ENCODE results near the gene NLRC5. TPM values are rescaled to one million over a fixed set of nuclear protein-coding genes. Genes with fewer than 3 reads are reported as not detected.

The NLRC5 gene
- total RNA-seq, 3 donors from 2014 or later (not counting 1 experiment from before 2014, with no cell fraction given): 320 to 563 (median 535) TPM

DNA sequence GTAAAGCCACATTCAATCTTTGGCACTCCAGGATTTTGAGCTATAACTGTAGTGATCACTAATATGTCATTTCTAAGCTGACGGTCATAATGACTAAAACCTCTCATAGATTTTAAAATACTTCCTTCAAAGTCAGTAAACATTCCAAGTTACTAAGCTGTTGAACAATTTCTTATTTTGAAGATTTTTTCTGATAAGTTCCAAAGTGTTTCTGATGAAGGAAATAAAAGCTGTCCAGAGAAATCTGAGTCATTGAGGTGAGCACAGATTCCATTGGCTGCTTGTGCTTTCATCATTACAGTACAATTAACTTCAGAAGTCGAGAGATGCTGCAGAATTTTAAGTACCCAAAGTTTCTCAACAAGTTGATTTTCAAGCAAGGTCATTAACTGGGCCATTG lies 23.9 kb downstream of the NLRC5 start:
- intact Hi-C loops (cut with micrococcal nuclease): no loop called here
- peaks cover 59% of the 10 kb centered on the region for H3K4me1 ChIP-seq (ENCODE audit: control insufficient read depth, insufficient read depth, low read length)
- peaks cover 9% of the 10 kb centered on the region for H3K36me3 Mint-ChIP-seq

DNA sequence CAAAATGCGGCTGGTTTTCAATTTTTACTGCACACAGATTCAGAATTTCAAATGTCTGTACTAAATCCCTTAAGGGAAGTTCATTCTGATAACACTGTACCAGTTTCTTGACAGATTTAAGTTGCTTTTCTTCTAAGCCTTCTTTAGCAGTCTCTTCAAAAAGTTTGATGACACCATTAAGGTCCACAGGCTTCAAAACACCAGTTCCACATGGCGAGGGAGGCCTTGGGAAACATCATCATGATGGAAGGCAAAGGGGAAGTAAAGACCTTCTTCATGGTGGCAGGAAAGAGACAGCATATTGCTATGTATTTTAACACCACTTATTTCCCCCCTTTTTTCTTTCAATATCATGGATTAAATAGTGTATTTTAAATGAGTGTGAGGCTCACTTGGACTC lies 24.5 kb downstream of the NLRC5 start:
- H3K4me1 Mint-ChIP-seq: peaks cover 58 to 61% of the 10 kb centered on the region in 2 donors
- H3K9me3 Mint-ChIP-seq: no peaks in the 10 kb centered on the region
- peak overlapping the region; percentile 92 to 100 for H3K27ac Mint-ChIP-seq
- no peaks in the 10 kb centered on the region for H3K27me3 Mint-ChIP-seq (ENCODE audit: low read depth in 2 of 2)
- Histone ChIP-seq H3K27ac (ENCODE audit: low read length) (peak overlapping the region; percentile 96), H3K4me3 (ENCODE audit: low read length) (no peak overlapping the region), H3K36me3 (ENCODE audit: control insufficient read depth, insufficient read depth, low read length) (peaks cover 37% of the 10 kb centered on the region), H3K4me1 (ENCODE audit: control insufficient read depth, insufficient read depth, low read length) (peaks cover 57% of the 10 kb centered on the region), H3K9me3 (ENCODE audit: control insufficient read depth, insufficient read depth, low read length) (no peaks in the 10 kb centered on the region), H3K27me3 (ENCODE audit: control insufficient read depth, insufficient read depth, low read length) (no peaks in the 10 kb centered on the region)
- H3K4me3 Mint-ChIP-seq: peak overlapping the region; percentile 85
- DNase-seq (peak in 1 of 2 donors; percentile 44), ATAC-seq (no peak)
- intact Hi-C loops (cut with micrococcal nuclease): loop anchor here (1.0 to 2.0 kb wide), 4 partner anchors 13 to 57 kb away; partner anchors contain the start of gene NLRC5
- H3K36me3 Mint-ChIP-seq: peaks cover 9% of the 10 kb centered on the region
- 65% methylated on average over 2 of the region's 2 CpGs for WGBS (ENCODE audit: insufficient coverage)
- TF ChIP-seq, protein P1, sequence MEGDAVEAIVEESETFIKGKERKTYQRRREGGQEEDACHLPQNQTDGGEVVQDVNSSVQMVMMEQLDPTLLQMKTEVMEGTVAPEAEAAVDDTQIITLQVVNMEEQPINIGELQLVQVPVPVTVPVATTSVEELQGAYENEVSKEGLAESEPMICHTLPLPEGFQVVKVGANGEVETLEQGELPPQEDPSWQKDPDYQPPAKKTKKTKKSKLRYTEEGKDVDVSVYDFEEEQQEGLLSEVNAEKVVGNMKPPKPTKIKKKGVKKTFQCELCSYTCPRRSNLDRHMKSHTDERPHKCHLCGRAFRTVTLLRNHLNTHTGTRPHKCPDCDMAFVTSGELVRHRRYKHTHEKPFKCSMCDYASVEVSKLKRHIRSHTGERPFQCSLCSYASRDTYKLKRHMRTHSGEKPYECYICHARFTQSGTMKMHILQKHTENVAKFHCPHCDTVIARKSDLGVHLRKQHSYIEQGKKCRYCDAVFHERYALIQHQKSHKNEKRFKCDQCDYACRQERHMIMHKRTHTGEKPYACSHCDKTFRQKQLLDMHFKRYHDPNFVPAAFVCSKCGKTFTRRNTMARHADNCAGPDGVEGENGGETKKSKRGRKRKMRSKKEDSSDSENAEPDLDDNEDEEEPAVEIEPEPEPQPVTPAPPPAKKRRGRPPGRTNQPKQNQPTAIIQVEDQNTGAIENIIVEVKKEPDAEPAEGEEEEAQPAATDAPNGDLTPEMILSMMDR (IDR thresholded peaks at IDR 0.05): no peak

More for the DNA sequence above, 23.9 kb downstream of the NLRC5 start:
- H3K27me3 Mint-ChIP-seq (ENCODE audit: low read depth in 2 of 2): no peaks in the 10 kb centered on the region
- ATAC-seq (no peak), DNase-seq (peak in 1 of 2 donors; percentile 42)
- H3K4me3 Mint-ChIP-seq: no peak overlapping the region
- no peaks in the 10 kb centered on the region for H3K9me3 Mint-ChIP-seq
- peaks cover 58 to 61% of the 10 kb centered on the region in 2 donors for H3K4me1 Mint-ChIP-seq
- Histone ChIP-seq H3K27ac (ENCODE audit: low read length) (peak overlapping the region; percentile 96), H3K36me3 (ENCODE audit: control insufficient read depth, insufficient read depth, low read length) (peaks cover 30% of the 10 kb centered on the region), H3K4me3 (ENCODE audit: low read length) (no peak overlapping the region), H3K27me3 (ENCODE audit: control insufficient read depth, insufficient read depth, low read length) (no peaks in the 10 kb centered on the region), H3K9me3 (ENCODE audit: control insufficient read depth, insufficient read depth, low read length) (no peaks in the 10 kb centered on the region)
- 87% methylated on average over 1 of the region's 2 CpGs for WGBS (ENCODE audit: insufficient coverage)
- TF ChIP-seq, protein P1 (IDR thresholded peaks at IDR 0.05): no peak
- H3K27ac Mint-ChIP-seq: peak overlapping the region; percentile 92 to 100

DNA sequence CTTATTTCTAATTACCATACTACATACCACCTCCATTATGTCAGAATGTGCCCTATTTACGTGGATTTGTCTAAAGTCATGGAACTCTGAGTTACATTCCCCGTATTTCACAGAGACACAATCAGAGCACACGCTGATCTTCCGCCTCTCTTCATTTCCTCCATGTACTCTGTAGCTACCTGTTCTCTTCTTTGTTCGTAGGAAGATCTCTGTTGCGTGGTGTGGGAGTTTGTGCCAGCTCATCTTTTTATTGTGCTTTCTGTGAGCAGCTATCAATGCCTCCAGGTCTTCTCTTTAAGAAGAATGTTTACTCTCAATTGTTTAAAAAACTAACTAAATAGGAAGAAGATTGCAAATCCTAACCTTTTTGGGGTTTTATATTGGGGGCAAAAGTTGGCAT lies 26.9 kb downstream of the NLRC5 start:
- peaks cover 34% of the 10 kb centered on the region for H3K4me1 ChIP-seq (ENCODE audit: control insufficient read depth, insufficient read depth, low read length)
- H3K4me3 ChIP-seq (ENCODE audit: low read length): no peak overlapping the region
- Mint-ChIP-seq H3K4me3 (peak overlapping the region; percentile 65), H3K9me3 (no peaks in the 10 kb centered on the region), H3K27me3 (ENCODE audit: low read depth in 2 of 2) (no peaks in the 10 kb centered on the region), H3K4me1 (peaks cover 51 to 54% of the 10 kb centered on the region in 2 donors), H3K36me3 (peaks cover 29% of the 10 kb centered on the region), H3K27ac (peak overlapping the region; percentile 74 to 100)
- DNase-seq (peak in 1 of 2 donors; percentile 54), ATAC-seq (no peak)
- peaks cover 53% of the 10 kb centered on the region for H3K36me3 ChIP-seq (ENCODE audit: control insufficient read depth, insufficient read depth, low read length)
- H3K27ac ChIP-seq (ENCODE audit: low read length): no peak overlapping the region
- no peaks in the 10 kb centered on the region for H3K9me3 ChIP-seq (ENCODE audit: control insufficient read depth, insufficient read depth, low read length)
- TF ChIP-seq, protein P1 (IDR thresholded peaks at IDR 0.05): no peak
- H3K27me3 ChIP-seq (ENCODE audit: control insufficient read depth, insufficient read depth, low read length): no peaks in the 10 kb centered on the region
- WGBS (ENCODE audit: insufficient coverage): 95% methylated on average over 5 of the region's 6 CpGs
- intact Hi-C loops (cut with micrococcal nuclease): no loop called here

DNA sequence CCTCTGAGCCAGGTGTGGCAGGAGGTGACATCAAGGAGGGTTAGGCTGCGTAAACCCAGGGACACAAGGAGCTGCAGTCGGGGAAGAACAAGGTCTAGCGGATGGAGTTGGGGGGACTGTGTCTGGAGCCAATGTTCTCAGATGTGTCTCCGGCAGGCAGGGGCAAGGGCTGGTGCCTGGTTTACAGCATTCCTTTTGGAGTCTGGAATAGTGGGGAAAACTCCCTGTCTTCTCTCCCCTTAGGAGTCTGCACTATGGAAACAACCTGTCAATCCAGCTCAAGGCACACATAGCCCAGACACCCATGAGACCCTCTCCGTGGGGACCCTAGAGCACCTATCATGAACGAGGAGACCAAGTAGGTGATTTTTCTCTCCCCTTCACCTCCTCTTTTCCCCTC lies 27.5 kb downstream of the NLRC5 start:
- Mint-ChIP-seq H3K36me3 (peaks cover 33% of the 10 kb centered on the region), H3K27me3 (ENCODE audit: low read depth in 2 of 2) (no peaks in the 10 kb centered on the region), H3K9me3 (no peaks in the 10 kb centered on the region), H3K27ac (peak overlapping the region; percentile 74 to 100), H3K4me1 (peaks cover 53 to 59% of the 10 kb centered on the region in 2 donors), H3K4me3 (peak overlapping the region; percentile 17)
- 89% methylated on average over 6 of the region's 6 CpGs for WGBS (ENCODE audit: insufficient coverage)
- no peaks in the 10 kb centered on the region for H3K27me3 ChIP-seq (ENCODE audit: control insufficient read depth, insufficient read depth, low read length)
- no peaks in the 10 kb centered on the region for H3K9me3 ChIP-seq (ENCODE audit: control insufficient read depth, insufficient read depth, low read length)
- intact Hi-C loops (cut with micrococcal nuclease): no loop called here
- H3K4me3 ChIP-seq (ENCODE audit: low read length): no peak overlapping the region
- peaks cover 36% of the 10 kb centered on the region for H3K4me1 ChIP-seq (ENCODE audit: control insufficient read depth, insufficient read depth, low read length)
- TF ChIP-seq, protein P1 (IDR thresholded peaks at IDR 0.05): no peak
- H3K36me3 ChIP-seq (ENCODE audit: control insufficient read depth, insufficient read depth, low read length): peaks cover 58% of the 10 kb centered on the region
- no peak for ATAC-seq
- DNase-seq: no peak
- no peak overlapping the region for H3K27ac ChIP-seq (ENCODE audit: low read length)

Data from natural killer cell (primary cell).